Medulla oblongata (tissue), 1 donor: ENCODE results near the gene SLX4IP.
A peak's percentile ranks its signal among the peaks of the same experiment; 100 is the strongest.

Experiments used
- DNase-seq: peaks from one replicate; pipeline ENCODE4 v3.0.0-alpha.2; 2015; ENCODE audit errors: extremely low spot score

The SLX4IP gene

GRCh38 chr20:10648651-10649050 is 213.5 kb downstream of the SLX4IP start:
- no peak for DNase-seq

GRCh38 chr20:10649080-10649796 is 214.1 kb downstream of the SLX4IP start:
- DNase-seq, result no peak

- DNase-seq, result no peak
Measured at GRCh38 chr20:10649797-10650160, 214.7 kb downstream of the SLX4IP start.

- no peak for DNase-seq
Measured at GRCh38 chr20:10651227-10651990, 216.3 kb downstream of the SLX4IP start.

- no peak for DNase-seq
Measured at GRCh38 chr20:10652185-10652584, 217.1 kb downstream of the SLX4IP start.

- DNase-seq, result no peak
Measured at GRCh38 chr20:10652660-10653261, 217.7 kb downstream of the SLX4IP start.

- no peak for DNase-seq
Measured at GRCh38 chr20:10653599-10654249, 218.6 kb downstream of the SLX4IP start.

- DNase-seq, result no peak
Measured at GRCh38 chr20:10654250-10654610, 219.1 kb downstream of the SLX4IP start.

- no peak for DNase-seq
Measured at GRCh38 chr20:10654630-10655029, 219.5 kb downstream of the SLX4IP start.

GRCh38 chr20:10655720-10656669 is 220.9 kb downstream of the SLX4IP start:
- DNase-seq, result no peak

- no peak for DNase-seq
Measured at GRCh38 chr20:10657453-10657852, 222.3 kb downstream of the SLX4IP start.

GRCh38 chr20:10658051-10658823 is 223.1 kb downstream of the SLX4IP start:
- no peak for DNase-seq

GRCh38 chr20:10658876-10659632 is 223.9 kb downstream of the SLX4IP start:
- DNase-seq, result no peak

- no peak for DNase-seq
Measured at GRCh38 chr20:10659651-10660601, 224.8 kb downstream of the SLX4IP start.

GRCh38 chr20:10660661-10661060 is 225.6 kb downstream of the SLX4IP start:
- DNase-seq, result no peak

GRCh38 chr20:10661261-10661660 is 226.2 kb downstream of the SLX4IP start:
- no peak for DNase-seq

GRCh38 chr20:10662151-10662550 is 227.0 kb downstream of the SLX4IP start:
- no peak for DNase-seq

GRCh38 chr20:10662661-10663458 is 227.8 kb downstream of the SLX4IP start:
- DNase-seq, result peak; percentile 63
